Brain microvascular endothelial cell (primary cell): ENCODE results near the gene NCKAP1.

Experiments used
- DNase-seq: peaks from one replicate; pipeline ENCODE4 v3.0.0-alpha.2; 2020
- H3K27ac ChIP-seq: fragments of 250-450 bp; sonication (Bioruptor Pico); 2 replicates; pipeline ENCODE4 v1.5.1; 2020; ENCODE audit warnings: mild to moderate bottlenecking, moderate library complexity
- H3K27me3 ChIP-seq: fragments of 250-450 bp; sonication (Bioruptor Pico); replicated peaks from 2 replicates; pipeline ENCODE4 v1.5.1; 2020; ENCODE audit warnings: mild to moderate bottlenecking
- H3K36me3 ChIP-seq: fragments of 250-450 bp; sonication (Bioruptor Pico); replicated peaks from 2 replicates; pipeline ENCODE4 v1.5.1; 2020; ENCODE audit warnings: mild to moderate bottlenecking
- H3K4me3 ChIP-seq: 2 replicates; pipeline ENCODE4 v1.5.1; 2011; ENCODE audit warnings: low read depth, mild to moderate bottlenecking, control low read depth, low read length, moderate library complexity
- in situ Hi-C: cut with HindIII; loops from 2 replicates; pipeline ENCODE4 v1.10.0; 2017; ENCODE audit warnings: low sequenced_read_pairs, low pct_ligation_motif_present
- TF ChIP-seq, protein P1 (sequence below): IDR thresholded peaks from 2 replicates; pipeline ENCODE4 v1.5.1; 2011; ENCODE audit warnings: low read depth, mild to moderate bottlenecking, moderate library complexity, low read length, control low read depth, inconsistent platforms; ENCODE audit errors: missing control alignments

NCKAP1 gene

DNA sequence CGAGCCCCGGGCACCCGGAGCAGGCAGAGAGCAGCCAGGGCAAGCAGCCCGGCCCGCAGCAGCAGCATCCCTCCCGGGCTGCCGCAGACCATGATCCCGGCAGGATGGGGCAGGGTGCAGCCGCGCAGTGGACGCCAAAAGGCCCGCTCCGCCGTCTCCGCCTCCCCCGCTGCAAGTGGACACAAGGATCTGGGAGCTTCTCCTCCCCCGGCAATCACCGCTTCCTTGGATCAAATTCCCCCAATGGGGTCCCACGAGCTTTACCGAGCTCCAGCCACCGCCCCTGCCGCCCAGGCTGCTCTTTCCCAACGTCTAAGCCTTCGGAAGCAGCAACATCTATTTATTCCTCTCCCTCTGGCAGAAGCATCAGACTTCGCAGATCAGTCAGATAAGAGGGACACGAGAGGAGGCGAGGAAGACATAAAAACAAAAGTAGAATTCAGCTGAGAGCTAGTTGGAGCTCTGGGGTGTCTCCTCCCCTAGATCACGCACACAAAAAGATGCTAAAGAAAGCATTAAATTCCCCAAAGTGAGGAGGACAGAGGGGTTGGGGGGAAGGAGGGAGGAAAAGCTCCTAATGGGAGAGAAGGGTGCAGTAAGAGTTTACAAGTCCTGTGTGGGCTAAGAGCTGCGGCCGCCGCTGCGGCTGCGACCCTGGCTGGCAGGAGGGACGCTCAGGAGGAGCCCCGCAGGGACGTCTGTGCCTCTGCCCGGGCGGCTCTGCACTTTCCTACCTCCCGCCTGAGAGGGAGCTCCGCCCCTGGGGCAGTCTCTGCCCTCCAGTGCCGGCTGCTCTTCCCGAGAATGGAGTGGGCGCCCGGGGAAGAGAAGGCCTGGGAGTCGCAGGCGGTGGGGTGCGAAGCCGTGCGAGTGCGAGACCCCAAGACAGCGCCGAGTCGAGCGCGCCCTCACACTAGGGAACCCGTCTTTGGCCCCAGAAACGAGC lies 171.5 kb downstream of the NCKAP1 start, which contains the start of gene FRZB:
Gene FRZB, minus strand, starts transcription at position 177 of the 946 bp plus-strand sequence. Its CDS starts 85 bp downstream, at position 92.
- Histone ChIP-seq H3K27ac (no peak within 1 kb of the TSS), H3K4me3 (peak within 1 kb of the TSS; percentile 47), H3K36me3 (no peaks in the 10 kb centered on the region), H3K27me3 (no peaks in the 10 kb centered on the region)
- in situ Hi-C loops: no loop called here
- DNase-seq: peak; percentile 38
- TF ChIP-seq, protein P1, sequence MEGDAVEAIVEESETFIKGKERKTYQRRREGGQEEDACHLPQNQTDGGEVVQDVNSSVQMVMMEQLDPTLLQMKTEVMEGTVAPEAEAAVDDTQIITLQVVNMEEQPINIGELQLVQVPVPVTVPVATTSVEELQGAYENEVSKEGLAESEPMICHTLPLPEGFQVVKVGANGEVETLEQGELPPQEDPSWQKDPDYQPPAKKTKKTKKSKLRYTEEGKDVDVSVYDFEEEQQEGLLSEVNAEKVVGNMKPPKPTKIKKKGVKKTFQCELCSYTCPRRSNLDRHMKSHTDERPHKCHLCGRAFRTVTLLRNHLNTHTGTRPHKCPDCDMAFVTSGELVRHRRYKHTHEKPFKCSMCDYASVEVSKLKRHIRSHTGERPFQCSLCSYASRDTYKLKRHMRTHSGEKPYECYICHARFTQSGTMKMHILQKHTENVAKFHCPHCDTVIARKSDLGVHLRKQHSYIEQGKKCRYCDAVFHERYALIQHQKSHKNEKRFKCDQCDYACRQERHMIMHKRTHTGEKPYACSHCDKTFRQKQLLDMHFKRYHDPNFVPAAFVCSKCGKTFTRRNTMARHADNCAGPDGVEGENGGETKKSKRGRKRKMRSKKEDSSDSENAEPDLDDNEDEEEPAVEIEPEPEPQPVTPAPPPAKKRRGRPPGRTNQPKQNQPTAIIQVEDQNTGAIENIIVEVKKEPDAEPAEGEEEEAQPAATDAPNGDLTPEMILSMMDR: no peak

DNA sequence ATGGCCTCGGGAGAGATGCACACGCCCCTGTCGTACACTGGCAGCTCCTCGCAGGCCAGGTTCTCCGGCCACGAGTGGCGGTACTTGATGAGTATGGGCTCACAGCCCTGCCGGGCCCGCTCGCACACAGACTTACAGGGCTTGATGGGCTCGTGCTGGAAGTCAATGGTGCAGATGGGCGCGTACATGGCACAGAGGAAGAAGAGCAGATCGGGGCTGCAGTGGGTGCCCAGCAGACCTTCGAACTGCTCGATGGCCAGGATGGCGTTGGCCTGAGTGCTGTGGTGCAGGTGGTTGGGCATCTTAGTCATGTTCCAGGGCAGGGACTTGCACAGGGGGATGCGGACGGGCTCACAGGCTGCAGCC lies 172.2 kb downstream of the NCKAP1 start:
- peak overlapping the region; percentile 47 for H3K4me3 ChIP-seq
- DNase-seq: no peak

DNA sequence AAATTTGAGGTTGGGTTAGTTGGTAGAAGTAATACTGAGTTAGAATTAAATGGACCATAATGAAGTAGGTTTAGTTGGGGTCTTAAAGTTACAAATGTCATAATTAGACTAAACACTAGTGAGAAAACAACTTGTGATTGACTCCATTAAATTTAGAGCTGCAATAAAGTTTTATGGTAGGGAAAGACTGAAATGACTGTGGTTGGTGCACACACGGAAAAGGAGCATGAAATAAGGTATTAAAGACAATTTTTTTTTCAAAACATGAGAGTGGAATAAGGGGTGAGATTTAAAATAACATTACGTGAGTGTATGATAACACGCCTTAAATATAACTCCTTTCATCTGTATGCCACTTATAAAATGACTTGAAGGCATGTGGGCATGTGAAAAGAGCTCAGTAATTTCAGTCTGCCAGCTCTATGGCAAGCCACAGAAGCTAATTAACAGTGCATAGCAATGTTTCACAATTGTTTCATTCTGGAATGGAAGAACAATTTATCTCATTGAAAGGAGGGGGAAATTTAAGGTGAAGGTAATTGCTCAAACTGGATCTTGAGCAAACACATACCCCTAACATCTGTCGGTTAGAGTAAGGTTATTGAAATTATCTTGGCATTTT lies 173.2 kb downstream of the NCKAP1 start:
- Histone ChIP-seq H3K27me3 (no peaks in the 10 kb centered on the region), H3K27ac (no peak overlapping the region), H3K4me3 (no peak overlapping the region), H3K36me3 (no peaks in the 10 kb centered on the region)
- no peak for DNase-seq
- in situ Hi-C loops: no loop called here
- TF ChIP-seq, protein P1: no peak

More for the DNA sequence above, 172.2 kb downstream of the NCKAP1 start:
- Histone ChIP-seq H3K27ac (no peak overlapping the region), H3K27me3 (no peaks in the 10 kb centered on the region), H3K36me3 (no peaks in the 10 kb centered on the region)
- TF ChIP-seq, protein P1: no peak
- in situ Hi-C loops: no loop called here

DNA sequence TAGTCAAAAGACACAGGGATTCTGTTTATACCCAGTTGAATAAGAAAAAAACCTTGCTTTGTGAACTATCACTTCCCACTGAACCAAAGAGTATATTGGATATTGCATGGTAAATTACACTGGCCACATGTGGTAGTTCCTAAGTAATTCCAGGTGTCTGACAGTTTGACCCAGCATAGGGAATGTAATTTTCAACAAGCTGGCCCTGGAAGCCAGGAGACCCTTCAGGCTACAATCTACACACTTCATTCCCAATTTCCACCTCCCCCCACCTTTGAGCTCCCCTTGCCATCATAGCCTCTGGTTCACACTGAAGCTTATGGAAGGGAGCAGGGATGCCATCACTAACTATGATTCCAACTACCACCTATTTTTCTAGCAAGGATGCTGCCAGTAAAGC lies 174.6 kb downstream of the NCKAP1 start:
- TF ChIP-seq, protein P1: no peak
- no peak overlapping the region for H3K4me3 ChIP-seq
- DNase-seq: no peak
- H3K27ac ChIP-seq: no peak overlapping the region
- no peaks in the 10 kb centered on the region for H3K36me3 ChIP-seq
- in situ Hi-C loops: no loop called here
- no peaks in the 10 kb centered on the region for H3K27me3 ChIP-seq

DNA sequence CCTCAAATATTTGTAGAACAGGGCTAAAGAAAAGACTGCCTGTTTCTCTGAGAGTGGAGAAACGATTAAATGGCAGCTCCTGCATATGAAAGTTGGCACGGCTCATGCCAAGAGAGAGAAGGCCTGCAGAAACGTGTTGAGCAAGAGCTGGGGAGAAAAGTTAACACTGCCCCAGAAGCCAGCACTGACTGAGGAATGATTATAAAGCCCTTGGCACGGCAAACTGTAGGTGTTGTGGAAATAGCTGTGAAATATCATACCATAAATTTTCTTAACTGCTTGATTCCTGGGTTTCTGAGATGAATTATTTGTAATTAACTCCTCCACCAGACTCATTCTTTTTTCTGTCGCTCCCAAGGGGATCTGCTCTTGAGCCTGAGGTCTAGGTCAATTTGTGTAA lies 176.2 kb downstream of the NCKAP1 start:
- Histone ChIP-seq H3K36me3 (no peaks in the 10 kb centered on the region), H3K27me3 (no peaks in the 10 kb centered on the region), H3K4me3 (no peak overlapping the region), H3K27ac (no peak overlapping the region)
- TF ChIP-seq, protein P1: no peak
- DNase-seq: no peak
- in situ Hi-C loops: no loop called here
